Urothelium cell line (cell line): ENCODE data around the gene GNB3.
A peak's percentile ranks its signal among the peaks of the same experiment; 100 is the strongest.
"Not testable (repeated sequence)": the region's sequence is repeated elsewhere in the genome, so short reads cannot be mapped to it uniquely, and the experiment has no call there.

Experiments used
- DNase-seq: peaks from one replicate; pipeline ENCODE4 v3.0.0; 2011; ENCODE audit warnings: low spot score, mixed read lengths
- FAIRE-seq: peaks from 2 replicates; lab custom pipeline; 2011; peaks lifted over from hg19 to GRCh38; lab: Jason Lieb, UNC

The GNB3 gene

GRCh38 chr12:6873094-6874014 is 32.6 kb downstream of the GNB3 start, which contains the start of gene SPSB2:
SPSB2 (minus strand) TSS chr12:6873303; CDS start chr12:6872901, 402 bp downstream.
- FAIRE-seq (peak; percentile 91), DNase-seq (peak; percentile 98)

- DNase-seq, FAIRE-seq: not testable (repeated sequence)
These were observed 33.3 kb downstream of the GNB3 start for GRCh38 chr12:6874015-6874368.

DNA sequence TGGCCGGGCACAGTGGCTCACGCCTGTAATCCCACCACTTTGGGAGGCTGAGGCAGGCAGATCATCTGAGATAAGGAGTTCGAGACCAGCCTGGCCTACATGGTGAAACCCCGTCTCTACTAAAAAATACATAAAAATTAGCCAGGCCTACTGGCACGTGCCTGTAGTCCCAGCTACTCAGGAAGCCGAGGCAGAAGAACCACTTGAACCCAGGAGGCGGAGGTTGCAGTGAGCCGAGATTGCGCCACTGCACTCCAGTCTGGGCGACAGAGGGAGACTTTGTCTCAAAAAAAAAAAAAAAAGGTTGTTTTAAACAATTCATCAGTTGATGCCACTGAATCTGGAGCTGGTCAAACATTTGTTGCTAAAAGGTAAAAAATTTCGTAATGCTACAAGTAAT is 39.1 kb downstream of the GNB3 start:
- not testable (repeated sequence) for FAIRE-seq, DNase-seq

GRCh38 chr12:6883252-6883651 is 42.5 kb downstream of the GNB3 start:
- DNase-seq, result no peak
- no peak for FAIRE-seq

DNA sequence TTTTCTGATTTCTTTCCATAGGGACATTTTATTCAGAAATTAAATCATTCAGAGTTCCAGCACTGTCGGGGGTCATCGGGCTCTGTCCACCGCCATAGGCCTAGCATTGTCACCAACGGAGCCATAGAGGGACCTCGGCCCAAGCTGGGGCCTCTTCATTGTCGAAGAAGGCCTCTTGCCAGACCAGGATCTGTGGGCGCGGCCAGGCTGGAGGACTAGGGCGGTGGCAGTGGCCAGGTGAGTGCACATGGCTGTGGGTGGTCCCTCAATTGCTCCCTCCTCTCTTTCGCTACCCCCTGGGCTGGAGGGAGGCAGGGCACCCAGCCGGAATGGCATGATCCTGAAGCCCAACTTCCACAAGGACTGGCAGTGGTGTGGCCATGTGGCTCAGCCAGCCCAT is 43.0 kb downstream of the GNB3 start:
- DNase-seq (no peak), FAIRE-seq (no peak)

DNA sequence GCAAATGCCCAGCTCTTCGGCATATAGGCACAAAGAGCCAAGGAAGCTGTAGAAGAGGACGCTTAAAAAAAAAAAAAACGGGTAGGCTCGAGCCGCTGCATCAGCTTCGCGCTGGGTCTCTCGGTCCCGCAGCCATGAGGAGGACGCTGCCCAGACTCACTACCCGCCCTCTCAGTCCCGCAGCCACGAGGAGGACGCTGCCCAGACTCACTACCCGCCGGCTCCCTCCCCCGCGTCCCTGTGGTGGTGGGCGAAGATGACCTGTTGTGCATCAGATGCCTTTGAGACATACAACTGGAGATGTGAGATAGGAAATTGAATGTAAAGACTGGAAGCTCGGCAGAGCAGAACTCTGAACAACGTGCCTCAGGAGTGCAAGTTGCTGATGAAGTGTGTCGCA is 43.8 kb downstream of the GNB3 start:
- FAIRE-seq (no peak), DNase-seq (no peak)

- DNase-seq, FAIRE-seq: not testable (repeated sequence)
These were observed 45.7 kb downstream of the GNB3 start for GRCh38 chr12:6886206-6886999.

GRCh38 chr12:6887460-6887859 is 46.7 kb downstream of the GNB3 start:
- FAIRE-seq (no peak), DNase-seq (no peak)

DNA sequence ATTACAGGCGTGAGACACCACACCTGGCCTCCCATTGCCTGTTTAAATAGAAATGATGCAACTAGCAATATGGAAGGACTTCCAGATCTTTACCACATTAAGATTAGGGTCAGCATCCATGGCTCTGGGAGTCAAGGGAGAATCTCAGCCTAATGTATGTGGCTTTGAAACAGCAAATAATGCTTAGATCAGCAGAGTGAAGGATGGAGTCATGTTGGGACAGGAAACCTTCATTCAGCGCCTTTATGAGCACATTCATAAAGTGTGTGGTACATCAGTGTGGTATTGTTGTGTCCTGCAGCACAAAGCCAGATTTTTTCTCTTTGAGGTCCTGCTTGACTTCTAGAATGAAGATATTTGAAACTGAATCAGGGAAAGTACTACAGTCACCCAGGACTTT is 47.6 kb downstream of the GNB3 start:
- DNase-seq (no peak), FAIRE-seq (no peak)

GRCh38 chr12:6888794-6889193 is 48.1 kb downstream of the GNB3 start:
- not testable (repeated sequence) for DNase-seq, FAIRE-seq

DNA sequence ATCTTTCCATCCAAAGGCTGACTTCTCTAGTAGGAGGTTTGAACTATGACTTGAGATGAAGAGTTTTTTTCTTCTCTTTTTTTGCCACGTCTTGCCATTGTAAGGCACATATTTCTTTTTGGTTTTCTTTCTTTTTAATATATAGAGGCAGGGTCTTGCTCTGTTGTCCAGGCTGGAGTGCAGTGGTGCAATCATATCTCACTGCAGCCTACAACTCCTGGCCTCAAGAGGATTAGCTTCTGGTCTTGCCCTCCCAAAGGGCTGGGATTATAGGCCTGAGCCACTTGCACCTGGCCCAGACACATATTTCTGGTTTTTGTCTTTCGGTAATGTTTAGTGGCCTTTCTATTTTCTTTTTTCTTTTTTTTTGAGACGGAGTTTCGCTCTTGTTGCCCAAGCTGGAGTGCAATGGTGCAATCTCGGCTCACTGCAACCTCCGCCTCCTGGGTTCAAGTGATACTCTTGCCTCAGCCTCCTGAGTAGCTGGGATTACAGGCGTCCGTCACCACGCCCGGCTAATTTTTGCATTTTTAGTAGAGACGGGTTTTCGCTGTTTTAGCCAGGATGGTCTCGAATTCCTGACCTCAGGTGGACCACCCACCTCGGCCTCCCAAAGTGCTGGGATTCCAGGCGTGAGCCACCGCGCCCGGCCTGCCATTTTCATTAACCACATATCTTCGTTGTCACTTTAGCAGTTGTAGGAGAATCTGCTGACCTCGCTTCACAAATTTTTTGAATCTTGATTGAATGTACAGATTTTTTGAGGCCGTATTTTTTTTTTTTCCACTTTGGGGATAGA is 49.2 kb downstream of the GNB3 start:
- not testable (repeated sequence) for FAIRE-seq, DNase-seq

DNA sequence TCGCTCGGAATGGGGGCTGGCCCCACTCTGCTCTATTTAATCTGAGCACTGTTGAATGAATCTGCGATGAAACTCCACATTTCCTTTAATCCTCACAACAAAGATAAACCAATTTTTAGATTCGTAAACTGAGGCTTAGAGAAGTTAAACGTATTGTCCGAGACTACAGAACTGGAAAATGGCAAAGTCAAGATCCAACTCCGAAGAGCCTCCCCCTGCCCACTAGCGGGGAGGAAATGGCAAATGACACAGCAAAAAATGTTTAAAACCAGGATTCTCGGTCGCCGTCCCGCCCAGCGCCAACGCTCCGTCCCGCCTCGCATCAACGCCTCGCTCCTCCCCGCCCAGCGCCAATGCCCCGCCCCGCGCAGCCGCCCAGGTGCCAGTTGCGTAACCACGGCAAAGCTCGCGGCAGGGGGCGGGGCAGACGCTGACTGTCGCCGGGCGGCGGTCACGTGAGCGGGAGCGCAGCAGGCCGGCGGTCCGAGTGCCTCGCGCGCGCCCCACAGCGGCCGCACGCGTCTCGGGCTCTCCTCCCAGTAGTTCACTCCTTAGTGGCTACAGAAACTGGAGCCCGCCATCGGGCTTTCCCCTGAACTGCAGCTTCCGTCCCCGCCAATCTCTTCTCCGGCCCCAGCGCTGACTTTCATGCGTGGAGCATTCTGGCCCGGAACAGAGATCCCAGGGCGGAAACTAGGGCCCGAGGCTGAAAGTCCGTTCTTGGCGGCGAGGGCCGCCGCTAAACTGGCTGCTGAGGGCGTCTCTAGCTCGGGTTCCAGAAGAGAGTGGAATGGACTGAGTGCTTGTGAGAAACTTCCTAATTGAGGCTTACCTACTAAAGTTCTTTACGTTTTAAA is 50.3 kb downstream of the GNB3 start:
- FAIRE-seq, result peak; percentile 90
- DNase-seq, result peak; percentile 99

- DNase-seq, result no peak
- FAIRE-seq, result no peak
These were observed 50.9 kb downstream of the GNB3 start for GRCh38 chr12:6891646-6892001.

GRCh38 chr12:6892683-6893082 is 52.0 kb downstream of the GNB3 start:
- FAIRE-seq, DNase-seq: not testable (repeated sequence)

- FAIRE-seq (no peak), DNase-seq (no peak)
These were observed 53.6 kb downstream of the GNB3 start for GRCh38 chr12:6894321-6894720.
